ENCODE data around the gene ATOX1. TPM values are rescaled to one million over a fixed set of nuclear protein-coding genes. Genes with fewer than 3 reads are reported as not detected.
A peak's percentile ranks its signal among the peaks of the same experiment; 100 is the strongest.

ATOX1 gene
- total and polyA plus RNA-seq, 2 of the 13 experiments (the other 11 are each of a cell fraction or from before 2014, with no cell fraction given): 62.4 to 124 TPM

GRCh38 chr5:151770383-151771258, 12.2 kb upstream of the ATOX1 start (continued):
- TF ChIP-seq HNF1A (IDR thresholded peaks at IDR 0.05; ENCODE audit: low read depth): no peak
- TF ChIP-seq HNF1A (CRISPR knock-in tag; IDR thresholded peaks at IDR 0.05; ENCODE audit: borderline replicate concordance): no peak
- TF ChIP-seq ERF (CRISPR knock-in tag; IDR thresholded peaks at IDR 0.05): no peak
- TF ChIP-seq IKZF1 (IDR thresholded peaks at IDR 0.05): no peak
- TF ChIP-seq REL (CRISPR knock-in tag; conservative IDR thresholded peaks at IDR 0.05): no peak
- no peak for TF ChIP-seq EED (CRISPR knock-in tag; IDR thresholded peaks at IDR 0.05)
- no peak for TF ChIP-seq GATAD2A (CRISPR knock-in tag; IDR thresholded peaks at IDR 0.05)
- TF ChIP-seq RXRB (CRISPR knock-in tag; IDR thresholded peaks at IDR 0.05; ENCODE audit: borderline replicate concordance): no peak
- TF ChIP-seq ZFP90 (CRISPR knock-in tag; IDR thresholded peaks at IDR 0.05; ENCODE audit: borderline replicate concordance): no peak; the same call in 1 of the 2 replicates
- TF ChIP-seq ZBTB39 (CRISPR knock-in tag; IDR thresholded peaks at IDR 0.05): 0 out of 2 replicates have a peak, but pooled peaks have one; percentile 23
- TF ChIP-seq ZBTB44 (CRISPR knock-in tag; IDR thresholded peaks at IDR 0.05): no peak
- TF ChIP-seq KDM5B (CRISPR knock-in tag; IDR thresholded peaks at IDR 0.05; ENCODE audit: borderline replicate concordance): peak; percentile 43
- TF ChIP-seq ZNF563 (CRISPR knock-in tag; IDR thresholded peaks at IDR 0.05): peak; percentile 60; the same call in 1 of the 2 replicates
- no peak for TF ChIP-seq NFAT5 (CRISPR knock-in tag; IDR thresholded peaks at IDR 0.05)

Measured in HepG2 (cell line).